ENCODE measurements around the gene TRAPPC12.

DNA sequence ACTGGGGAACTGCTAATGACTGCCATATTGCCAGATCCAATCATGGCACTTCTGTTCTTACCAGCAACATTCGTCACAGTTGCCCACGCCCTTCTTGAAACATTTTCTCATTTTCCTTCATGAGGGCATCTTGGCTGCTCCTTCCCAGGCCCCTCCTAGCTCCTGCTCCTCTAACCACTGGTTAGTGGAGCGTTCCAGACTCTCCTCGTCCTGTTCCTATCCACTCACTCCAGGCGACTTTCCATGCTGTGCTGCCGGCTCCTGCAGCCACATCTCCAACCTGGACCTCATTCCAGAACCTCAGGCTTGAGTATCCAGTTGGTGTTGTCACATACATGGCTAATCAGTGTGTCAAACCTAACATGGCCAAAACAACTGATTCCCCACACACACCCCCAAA lies 141.1 kb downstream of the TRAPPC12 start:
- no peak for TF ChIP-seq CTCF (IDR thresholded peaks at IDR 0.05; ENCODE audit: borderline replicate concordance, extremely low read depth, low read length, poor library complexity, severe bottlenecking)
- no peak for TF ChIP-seq EZH2 (IDR thresholded peaks at IDR 0.05; ENCODE audit: borderline replicate concordance, low read depth, low read length, severe bottlenecking)

Measured in DND-41 (cell line).